A549 (cell line): ENCODE results near the gene SYCN. TPM values are rescaled to one million over a fixed set of nuclear protein-coding genes. Genes with fewer than 3 reads are reported as not detected.

Experiments
- ATAC-seq, 2 experiments: fragments of 200-7000 bp in 1 of 2; fragments of >200 bp in 1 of 2; cut with Nextera tagmentation in 1 of 2; cut with Tn5 transposase in 1 of 2; 3 replicates each; pipeline versions ENCODE4 v1.8.0 to v1.9.1; 2018 to 2020; ENCODE audit warnings: mild to moderate bottlenecking in 1 of 2, moderate library complexity in 1 of 2
- CTCF ChIA-PET: fragments of 300-600 bp; sonication (Branson Sonifier 250); formaldehyde crosslinking; extraction: SDS; loops from one replicate; lab custom pipeline; 2021; ENCODE audit warnings: antibody characterized with exemption, inconsistent platforms; lab: Yijun Ruan, JAX
- POLR2A ChIA-PET: fragments of 350-600 bp; formaldehyde crosslinking; extraction: SDS; loops from one replicate; lab custom pipeline; 2021; ENCODE audit warnings: antibody characterized with exemption, inconsistent platforms; lab: Yijun Ruan, JAX
- DNase-seq, 2 experiments: peaks; one replicate each; pipeline versions ENCODE4 v3.0.0 to v3.0.0-alpha.2; 2011 to 2016; ENCODE audit warnings: low read depth in 1 of 2, low spot score in 1 of 2
- FAIRE-seq: peaks from 2 replicates; lab custom pipeline; 2011; peaks lifted over from hg19 to GRCh38; lab: Jason Lieb, UNC
- H3K27ac ChIP-seq, 2 experiments: fragments of >200 bp; sonication (Bioruptor Twin); formaldehyde crosslinking; 3 replicates each; pipeline ENCODE4 v1.5.1; 2016 to 2017
- H3K4me1 ChIP-seq: fragments of >200 bp; sonication (Bioruptor Twin); formaldehyde crosslinking; 3 replicates; pipeline ENCODE4 v1.6.1; 2016
- H3K4me2 ChIP-seq: fragments of >200 bp; sonication (Bioruptor Twin); formaldehyde crosslinking; 3 replicates; pipeline ENCODE4 v1.6.1; 2016
- H3K4me3 ChIP-seq: fragments of >200 bp; sonication (Bioruptor Twin); formaldehyde crosslinking; 3 replicates; pipeline ENCODE4 v1.5.1; 2016
- H3K9me3 ChIP-seq: fragments of >200 bp; sonication (Bioruptor Twin); formaldehyde crosslinking; 3 replicates; pipeline ENCODE4 v1.6.1; 2016
- CBX8 ChIP-seq: fragments of 200-600 bp; sonication (generic); IDR thresholded peaks from 2 replicates; pipeline ENCODE4 v1.6.1; 2016
- EHF ChIP-seq: fragments of 250-450 bp; sonication (Bioruptor Pico); IDR thresholded peaks from 2 replicates; pipeline ENCODE4 v1.5.0; 2020; ENCODE audit warnings: mild to moderate bottlenecking
- FOSB ChIP-seq: fragments of 250-450 bp; sonication (Bioruptor Pico); IDR thresholded peaks from 2 replicates; pipeline ENCODE4 v1.5.0; 2020; ENCODE audit warnings: mild to moderate bottlenecking, moderate library complexity
- FOSL2 ChIP-seq, 2 experiments: fragments of 450-650 bp in 1 of 2; fragments of >200 bp in 1 of 2; sonication (Bioruptor Twin) in 1 of 2; formaldehyde crosslinking; IDR thresholded peaks; 2 replicates each; pipeline versions ENCODE4 v1.5.0 to v1.6.1; 2016 to 2020; ENCODE audit warnings: mild to moderate bottlenecking in 1 of 2, moderate library complexity in 1 of 2
- FOXS1 ChIP-seq: fragments of 250-450 bp; sonication (Bioruptor Pico); IDR thresholded peaks from 2 replicates; pipeline ENCODE4 v1.5.0; 2020; ENCODE audit warnings: mild to moderate bottlenecking, moderate library complexity
- HDAC2 ChIP-seq: fragments of 200-600 bp; sonication (generic); IDR thresholded peaks from 2 replicates; pipeline ENCODE4 v1.6.1; 2016
- HOXA7 ChIP-seq: fragments of 250-450 bp; sonication (Bioruptor Pico); IDR thresholded peaks from 2 replicates; pipeline ENCODE4 v1.5.0; 2020; ENCODE audit warnings: mild to moderate bottlenecking, moderate library complexity
- KDM1A ChIP-seq: fragments of 200-600 bp; sonication (generic); IDR thresholded peaks from 2 replicates; pipeline ENCODE4 v1.6.1; 2016; ENCODE audit warnings: low read depth, mild to moderate bottlenecking
- MAFK ChIP-seq: fragments of 450-650 bp; IDR thresholded peaks from 2 replicates; pipeline ENCODE4 v1.6.1; 2014; ENCODE audit not compliant: partially characterized antibody
- MYC ChIP-seq: IDR thresholded peaks from 2 replicates; pipeline ENCODE4 v1.6.1; 2012; ENCODE audit warnings: mild to moderate bottlenecking, inconsistent platforms, low read length, improper control_type of control experiment, borderline replicate concordance
- NR3C1 ChIP-seq: fragments of >200 bp; sonication (Bioruptor Twin); formaldehyde crosslinking; IDR thresholded peaks from 3 replicates; pipeline ENCODE4 v1.6.1; 2017
- PHF8 ChIP-seq: fragments of 200-600 bp; sonication (generic); IDR thresholded peaks from 2 replicates; pipeline ENCODE4 v1.6.1; 2016; ENCODE audit warnings: low read depth, mild to moderate bottlenecking, antibody characterized with exemption, moderate library complexity, borderline replicate concordance
- POLR2AphosphoS2 ChIP-seq: conservative IDR thresholded peaks from 2 replicates; pipeline ENCODE4 v1.6.1; 2012; ENCODE audit warnings: low read length, improper control_type of control experiment, inconsistent platforms
- RAD21 ChIP-seq, 2 experiments: fragments of >200 bp in 1 of 2; sonication (Bioruptor Twin) in 1 of 2; formaldehyde crosslinking in 1 of 2; IDR thresholded peaks in 1 of 2; conservative IDR thresholded peaks in 1 of 2; 2 replicates in 1 of 2; 3 replicates in 1 of 2; pipeline ENCODE4 v1.6.1; 2012 to 2018; ENCODE audit warnings: inconsistent platforms in 1 of 2
- RCOR1 ChIP-seq: fragments of 150-350 bp; IDR thresholded peaks from 2 replicates; pipeline ENCODE4 v1.6.1; 2014; ENCODE audit warnings: antibody characterized with exemption, low read length, low read depth
- RFX5 ChIP-seq: fragments of 450-650 bp; IDR thresholded peaks from 2 replicates; pipeline ENCODE4 v1.7.1; 2014; ENCODE audit warnings: antibody characterized with exemption, mild to moderate bottlenecking, moderate library complexity
- TFCP2L1 ChIP-seq: fragments of 250-450 bp; sonication (Bioruptor Pico); IDR thresholded peaks from 2 replicates; pipeline ENCODE4 v1.5.0; 2021; ENCODE audit warnings: mild to moderate bottlenecking
- TP53 ChIP-seq: fragments of 250-450 bp; sonication (Bioruptor Pico); IDR thresholded peaks from 2 replicates; pipeline ENCODE4 v1.5.0; 2021; ENCODE audit warnings: mild to moderate bottlenecking, moderate library complexity
- WGBS: methylation state at CpG from one replicate; pipeline ENCODE4 v1.1.6; 2017; ENCODE audit errors: missing lambda C conversion rate; 5-methylcytosine and 5-hydroxymethylcytosine counted together
- polyA plus RNA-seq, 4 experiments: library from polyadenylated mRNA; depleted of rRNA in 3 of 4; stranded (reverse); fragments of >200 nt; fragmentation: RNase III in 1 of 4; extraction: RNeasy Plus Mini Kit Qiagen cat#74134 plus additional on column Dnase treatment in 1 of 4; gene quantifications; 2 replicates in 3 of 4; 3 replicates in 1 of 4; pipeline ENCODE4 v1.2.3, GENCODE V29; 2011 to 2017
- TF ChIP-seq, protein P1 (sequence below): fragments of 450-650 bp; IDR thresholded peaks from 2 replicates; pipeline ENCODE4 v1.6.1; 2014; ENCODE audit warnings: antibody characterized with exemption
- TF ChIP-seq, protein P2 (sequence below): fragments of >200 bp; sonication (Bioruptor Twin); formaldehyde crosslinking; IDR thresholded peaks from 2 replicates; pipeline ENCODE4 v1.6.1; 2016
- TF ChIP-seq, protein P3 (sequence below): fragments of >200 bp; sonication (Bioruptor Twin); formaldehyde crosslinking; IDR thresholded peaks from 3 replicates; pipeline ENCODE4 v1.6.1; 2016
- TF ChIP-seq, protein P4 (sequence below): fragments of 250-450 bp; sonication (Bioruptor Pico); IDR thresholded peaks from 2 replicates; pipeline ENCODE4 v1.5.0; 2021; ENCODE audit warnings: mild to moderate bottlenecking, moderate library complexity, borderline replicate concordance
- TF ChIP-seq, protein P5 (sequence below): fragments of 200-600 bp; sonication (generic); IDR thresholded peaks from 2 replicates; pipeline ENCODE4 v1.6.1; 2016; ENCODE audit warnings: antibody characterized with exemption, mild to moderate bottlenecking, moderate library complexity
- TF ChIP-seq, protein P6 (sequence below): fragments of 150-350 bp; IDR thresholded peaks from 2 replicates; pipeline ENCODE4 v1.6.1; 2014; ENCODE audit warnings: low read depth, mild to moderate bottlenecking, low read length

SYCN gene
- polyA plus RNA-seq, 2 of the 4 experiments (the other 2 are of a cell fraction) = not detected

DNA sequence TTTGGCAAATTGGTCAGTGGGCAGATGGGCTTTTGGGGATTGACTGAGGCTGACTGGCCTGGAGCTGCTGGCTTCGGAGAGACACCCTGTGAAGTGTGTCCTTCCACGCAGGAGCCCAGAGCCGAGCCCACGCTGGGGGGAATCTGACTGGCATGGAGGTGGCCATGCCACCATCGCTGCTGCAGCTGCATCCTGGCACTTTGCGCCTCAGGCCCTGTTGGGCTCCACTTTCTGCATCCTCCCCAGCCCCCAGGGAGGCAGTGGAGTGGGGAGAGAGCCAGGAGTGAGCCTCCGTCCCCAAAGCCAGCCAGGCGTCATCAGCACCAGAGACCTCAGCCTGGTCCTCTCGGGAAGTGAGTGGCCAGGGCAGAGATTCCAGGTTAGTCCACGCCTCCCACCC is 24.3 kb downstream of the SYCN start:
- H3K4me1 ChIP-seq = no peaks in the 10 kb centered on the region
- DNase-seq = no peak
- TF ChIP-seq FOSL2 (IDR thresholded peaks at IDR 0.05) (no peak), FOSL2 (CRISPR knock-in tag; IDR thresholded peaks at IDR 0.05) (no peak), TFCP2L1 (CRISPR knock-in tag) (no peak), KDM1A (no peak), HOXA7 (CRISPR knock-in tag) (no peak), RAD21 (conservative IDR thresholded peaks at IDR 0.05 in 1 of 2, IDR thresholded peaks at IDR 0.05 in 1 of 2) (no peak), CBX8 (no peak), EHF (CRISPR knock-in tag) (no peak), FOSB (CRISPR knock-in tag) (no peak), PHF8 (no peak), FOXS1 (CRISPR knock-in tag) (no peak), RCOR1 (no peak)
- TF ChIP-seq, protein P1, sequence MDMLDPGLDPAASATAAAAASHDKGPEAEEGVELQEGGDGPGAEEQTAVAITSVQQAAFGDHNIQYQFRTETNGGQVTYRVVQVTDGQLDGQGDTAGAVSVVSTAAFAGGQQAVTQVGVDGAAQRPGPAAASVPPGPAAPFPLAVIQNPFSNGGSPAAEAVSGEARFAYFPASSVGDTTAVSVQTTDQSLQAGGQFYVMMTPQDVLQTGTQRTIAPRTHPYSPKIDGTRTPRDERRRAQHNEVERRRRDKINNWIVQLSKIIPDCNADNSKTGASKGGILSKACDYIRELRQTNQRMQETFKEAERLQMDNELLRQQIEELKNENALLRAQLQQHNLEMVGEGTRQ = no peak
- TF ChIP-seq, protein P2, sequence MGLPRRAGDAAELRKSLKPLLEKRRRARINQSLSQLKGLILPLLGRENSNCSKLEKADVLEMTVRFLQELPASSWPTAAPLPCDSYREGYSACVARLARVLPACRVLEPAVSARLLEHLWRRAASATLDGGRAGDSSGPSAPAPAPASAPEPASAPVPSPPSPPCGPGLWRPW = no peak
- TF ChIP-seq, protein P3, sequence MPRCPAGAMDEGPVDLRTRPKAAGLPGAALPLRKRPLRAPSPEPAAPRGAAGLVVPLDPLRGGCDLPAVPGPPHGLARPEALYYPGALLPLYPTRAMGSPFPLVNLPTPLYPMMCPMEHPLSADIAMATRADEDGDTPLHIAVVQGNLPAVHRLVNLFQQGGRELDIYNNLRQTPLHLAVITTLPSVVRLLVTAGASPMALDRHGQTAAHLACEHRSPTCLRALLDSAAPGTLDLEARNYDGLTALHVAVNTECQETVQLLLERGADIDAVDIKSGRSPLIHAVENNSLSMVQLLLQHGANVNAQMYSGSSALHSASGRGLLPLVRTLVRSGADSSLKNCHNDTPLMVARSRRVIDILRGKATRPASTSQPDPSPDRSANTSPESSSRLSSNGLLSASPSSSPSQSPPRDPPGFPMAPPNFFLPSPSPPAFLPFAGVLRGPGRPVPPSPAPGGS = no peak
- TF ChIP-seq, all 56 proteins: peak for 0
- POLR2A ChIA-PET = no interaction called here
- Histone ChIP-seq H3K4me2 (no peak overlapping the region), H3K9me3 (no peaks in the 10 kb centered on the region), H3K4me3 (no peak overlapping the region), H3K27ac (no peak overlapping the region)
- CTCF ChIA-PET = interaction anchor here (0.8 to 6.5 kb wide), 10 partner anchors 8 to 218 kb away, joined by 3 to 36 read pairs (median 5); partner anchors contain the start of gene FBXO17
- FAIRE-seq (no peak), ATAC-seq (no peak)
- WGBS = 94% methylated on average over 10 of the region's 10 CpGs

DNA sequence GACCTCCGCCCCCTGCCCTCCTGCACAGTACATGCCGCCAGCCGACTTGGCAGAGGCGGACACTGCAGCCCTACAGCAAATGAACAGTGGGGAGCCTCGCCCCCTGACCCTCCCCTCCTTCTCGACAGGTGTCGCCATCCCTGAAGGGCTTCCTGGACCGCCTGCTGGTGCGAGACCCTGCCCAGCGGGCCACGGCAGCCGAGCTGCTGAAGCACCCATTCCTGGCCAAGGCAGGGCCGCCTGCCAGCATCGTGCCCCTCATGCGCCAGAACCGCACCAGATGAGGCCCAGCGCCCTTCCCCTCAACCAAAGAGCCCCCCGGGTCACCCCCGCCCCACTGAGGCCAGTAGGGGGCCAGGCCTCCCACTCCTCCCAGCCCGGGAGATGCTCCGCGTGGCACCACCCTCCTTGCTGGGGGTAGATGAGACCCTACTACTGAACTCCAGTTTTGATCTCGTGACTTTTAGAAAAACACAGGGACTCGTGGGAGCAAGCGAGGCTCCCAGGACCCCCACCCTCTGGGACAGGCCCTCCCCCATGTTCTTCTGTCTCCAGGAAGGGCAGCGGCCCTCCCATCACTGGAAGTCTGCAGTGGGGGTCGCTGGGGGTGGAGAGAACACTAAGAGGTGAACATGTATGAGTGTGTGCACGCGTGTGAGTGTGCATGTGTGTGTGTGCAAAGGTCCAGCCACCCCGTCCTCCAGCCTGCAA is 25.6 kb downstream of the SYCN start:
- FAIRE-seq (no peak), ATAC-seq (no peak), DNase-seq (no peak)
- Histone ChIP-seq H3K4me1 (no peaks in the 10 kb centered on the region), H3K4me2 (no peak overlapping the region), H3K9me3 (no peaks in the 10 kb centered on the region), H3K4me3 (no peak overlapping the region), H3K27ac (no peak overlapping the region)
- POLR2A ChIA-PET = no interaction called here
- 95% methylated on average over 24 of the region's 30 CpGs for WGBS
- TF ChIP-seq MYC (no peak), TP53 (CRISPR knock-in tag) (no peak), NR3C1 (no peak), PHF8 (no peak), MAFK (no peak), TFCP2L1 (CRISPR knock-in tag) (no peak), HDAC2 (no peak), RFX5 (no peak), POLR2AphosphoS2 (no peak)
- TF ChIP-seq, protein P4, sequence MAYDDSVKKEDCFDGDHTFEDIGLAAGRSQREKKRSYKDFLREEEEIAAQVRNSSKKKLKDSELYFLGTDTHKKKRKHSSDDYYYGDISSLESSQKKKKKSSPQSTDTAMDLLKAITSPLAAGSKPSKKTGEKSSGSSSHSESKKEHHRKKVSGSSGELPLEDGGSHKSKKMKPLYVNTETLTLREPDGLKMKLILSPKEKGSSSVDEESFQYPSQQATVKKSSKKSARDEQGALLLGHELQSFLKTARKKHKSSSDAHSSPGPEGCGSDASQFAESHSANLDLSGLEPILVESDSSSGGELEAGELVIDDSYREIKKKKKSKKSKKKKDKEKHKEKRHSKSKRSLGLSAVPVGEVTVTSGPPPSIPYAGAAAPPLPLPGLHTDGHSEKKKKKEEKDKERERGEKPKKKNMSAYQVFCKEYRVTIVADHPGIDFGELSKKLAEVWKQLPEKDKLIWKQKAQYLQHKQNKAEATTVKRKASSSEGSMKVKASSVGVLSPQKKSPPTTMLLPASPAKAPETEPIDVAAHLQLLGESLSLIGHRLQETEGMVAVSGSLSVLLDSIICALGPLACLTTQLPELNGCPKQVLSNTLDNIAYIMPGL (CRISPR knock-in tag) = no peak
- TF ChIP-seq, protein P5, sequence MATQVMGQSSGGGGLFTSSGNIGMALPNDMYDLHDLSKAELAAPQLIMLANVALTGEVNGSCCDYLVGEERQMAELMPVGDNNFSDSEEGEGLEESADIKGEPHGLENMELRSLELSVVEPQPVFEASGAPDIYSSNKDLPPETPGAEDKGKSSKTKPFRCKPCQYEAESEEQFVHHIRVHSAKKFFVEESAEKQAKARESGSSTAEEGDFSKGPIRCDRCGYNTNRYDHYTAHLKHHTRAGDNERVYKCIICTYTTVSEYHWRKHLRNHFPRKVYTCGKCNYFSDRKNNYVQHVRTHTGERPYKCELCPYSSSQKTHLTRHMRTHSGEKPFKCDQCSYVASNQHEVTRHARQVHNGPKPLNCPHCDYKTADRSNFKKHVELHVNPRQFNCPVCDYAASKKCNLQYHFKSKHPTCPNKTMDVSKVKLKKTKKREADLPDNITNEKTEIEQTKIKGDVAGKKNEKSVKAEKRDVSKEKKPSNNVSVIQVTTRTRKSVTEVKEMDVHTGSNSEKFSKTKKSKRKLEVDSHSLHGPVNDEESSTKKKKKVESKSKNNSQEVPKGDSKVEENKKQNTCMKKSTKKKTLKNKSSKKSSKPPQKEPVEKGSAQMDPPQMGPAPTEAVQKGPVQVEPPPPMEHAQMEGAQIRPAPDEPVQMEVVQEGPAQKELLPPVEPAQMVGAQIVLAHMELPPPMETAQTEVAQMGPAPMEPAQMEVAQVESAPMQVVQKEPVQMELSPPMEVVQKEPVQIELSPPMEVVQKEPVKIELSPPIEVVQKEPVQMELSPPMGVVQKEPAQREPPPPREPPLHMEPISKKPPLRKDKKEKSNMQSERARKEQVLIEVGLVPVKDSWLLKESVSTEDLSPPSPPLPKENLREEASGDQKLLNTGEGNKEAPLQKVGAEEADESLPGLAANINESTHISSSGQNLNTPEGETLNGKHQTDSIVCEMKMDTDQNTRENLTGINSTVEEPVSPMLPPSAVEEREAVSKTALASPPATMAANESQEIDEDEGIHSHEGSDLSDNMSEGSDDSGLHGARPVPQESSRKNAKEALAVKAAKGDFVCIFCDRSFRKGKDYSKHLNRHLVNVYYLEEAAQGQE = no peak
- TF ChIP-seq, protein P2 = no peak
- TF ChIP-seq, protein P3 = no peak
- TF ChIP-seq, protein P6, sequence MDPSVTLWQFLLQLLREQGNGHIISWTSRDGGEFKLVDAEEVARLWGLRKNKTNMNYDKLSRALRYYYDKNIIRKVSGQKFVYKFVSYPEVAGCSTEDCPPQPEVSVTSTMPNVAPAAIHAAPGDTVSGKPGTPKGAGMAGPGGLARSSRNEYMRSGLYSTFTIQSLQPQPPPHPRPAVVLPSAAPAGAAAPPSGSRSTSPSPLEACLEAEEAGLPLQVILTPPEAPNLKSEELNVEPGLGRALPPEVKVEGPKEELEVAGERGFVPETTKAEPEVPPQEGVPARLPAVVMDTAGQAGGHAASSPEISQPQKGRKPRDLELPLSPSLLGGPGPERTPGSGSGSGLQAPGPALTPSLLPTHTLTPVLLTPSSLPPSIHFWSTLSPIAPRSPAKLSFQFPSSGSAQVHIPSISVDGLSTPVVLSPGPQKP = no peak
- CTCF ChIA-PET = interaction anchor here (0.6 to 5.6 kb wide), 4 partner anchors 9 to 216 kb away, joined by 3 to 55 read pairs (median 16); no protein-coding TSS in a partner anchor
